Astrocyte (in vitro differentiated cells and primary cell): ENCODE results near the gene GJC1. TPM values are rescaled to one million over a fixed set of nuclear protein-coding genes. Genes with fewer than 3 reads are reported as not detected.

ENCODE experiments used
- DNase-seq: peaks from one replicate; pipeline ENCODE4 v3.0.0-alpha.2; 2010; ENCODE audit warnings: low read depth
- FAIRE-seq: peaks from 2 replicates; lab custom pipeline; 2011; peaks lifted over from hg19 to GRCh38; lab: Jason Lieb, UNC
- H2AFZ ChIP-seq: 2 replicates; pipeline ENCODE4 v1.6.0; 2012; ENCODE audit warnings: low read depth, low read length, inconsistent platforms
- H3K27ac ChIP-seq: 2 replicates; pipeline ENCODE4 v1.5.1; 2011; ENCODE audit warnings: low read depth, low read length, inconsistent platforms
- H3K27me3 ChIP-seq: 2 replicates; pipeline ENCODE4 v1.6.0; 2011; ENCODE audit warnings: low read length, inconsistent platforms; ENCODE audit not compliant: insufficient read depth
- H3K36me3 ChIP-seq: 2 replicates; pipeline ENCODE4 v1.5.1; 2011; ENCODE audit warnings: low read length, inconsistent platforms; ENCODE audit not compliant: insufficient read depth
- H3K4me1 ChIP-seq: 2 replicates; pipeline ENCODE4 v1.5.1; 2011; ENCODE audit warnings: low read length, inconsistent platforms; ENCODE audit not compliant: insufficient read depth
- H3K4me2 ChIP-seq: 2 replicates; pipeline ENCODE4 v1.6.0; 2012; ENCODE audit warnings: low read length, inconsistent platforms
- H3K4me3 ChIP-seq: 2 replicates; pipeline ENCODE4 v1.5.1; 2011; ENCODE audit warnings: low read depth, mild to moderate bottlenecking, low read length, inconsistent platforms; ENCODE audit not compliant: insufficient read depth
- H3K79me2 ChIP-seq: 2 replicates; pipeline ENCODE4 v1.6.0; 2012; ENCODE audit warnings: mild to moderate bottlenecking, low read length, inconsistent platforms; ENCODE audit not compliant: insufficient read depth
- H3K9ac ChIP-seq: 2 replicates; pipeline ENCODE4 v1.6.0; 2012; ENCODE audit warnings: mild to moderate bottlenecking, low read length, inconsistent platforms
- H3K9me3 ChIP-seq: 2 replicates; pipeline ENCODE4 v1.5.1; 2012; ENCODE audit warnings: low read depth, mild to moderate bottlenecking, low read length, inconsistent platforms; ENCODE audit not compliant: insufficient read depth
- H4K20me1 ChIP-seq: 2 replicates; pipeline ENCODE4 v1.6.0; 2012; ENCODE audit warnings: low read length, inconsistent platforms; ENCODE audit not compliant: insufficient read depth
- H3K27ac Mint-ChIP-seq: one replicate; pipeline ENCODE4 v1.8.0; 2021; ENCODE audit warnings: mild to moderate bottlenecking, mixed read lengths; ENCODE audit not compliant: unreplicated experiment
- H3K27me3 Mint-ChIP-seq: one replicate; pipeline ENCODE4 v1.8.0; 2021; ENCODE audit warnings: low read depth, mixed read lengths; ENCODE audit not compliant: unreplicated experiment
- H3K36me3 Mint-ChIP-seq: one replicate; pipeline ENCODE4 v1.8.0; 2021; ENCODE audit warnings: low read depth, mixed read lengths; ENCODE audit not compliant: unreplicated experiment
- H3K4me1 Mint-ChIP-seq: one replicate; pipeline ENCODE4 v1.8.0; 2021; ENCODE audit warnings: low read depth, mixed read lengths; ENCODE audit not compliant: unreplicated experiment
- H3K4me3 Mint-ChIP-seq: one replicate; pipeline ENCODE4 v1.8.0; 2021; ENCODE audit warnings: mild to moderate bottlenecking, moderate library complexity, mixed read lengths; ENCODE audit not compliant: unreplicated experiment
- H3K9me3 Mint-ChIP-seq: one replicate; pipeline ENCODE4 v1.8.0; 2021; ENCODE audit warnings: mild to moderate bottlenecking, mixed read lengths; ENCODE audit not compliant: unreplicated experiment
- EZH2 ChIP-seq: IDR thresholded peaks from 2 replicates; pipeline ENCODE4 v1.6.1; 2012; ENCODE audit warnings: mild to moderate bottlenecking, low read length, inconsistent platforms; ENCODE audit not compliant: insufficient read depth
- total RNA-seq: library from RNA; stranded (reverse); gene quantifications from 2 replicates; pipeline ENCODE4 v1.2.1, GENCODE V29; 2021
- TF ChIP-seq, protein P1 (sequence below): IDR thresholded peaks from 2 replicates; pipeline ENCODE4 v1.5.1; 2011; ENCODE audit warnings: low read depth, mild to moderate bottlenecking, inconsistent platforms, low read length, moderate library complexity; ENCODE audit not compliant: insufficient read depth

Gene GJC1
- total RNA-seq, 1 donor from 2014 or later = 38.4 TPM

DNA sequence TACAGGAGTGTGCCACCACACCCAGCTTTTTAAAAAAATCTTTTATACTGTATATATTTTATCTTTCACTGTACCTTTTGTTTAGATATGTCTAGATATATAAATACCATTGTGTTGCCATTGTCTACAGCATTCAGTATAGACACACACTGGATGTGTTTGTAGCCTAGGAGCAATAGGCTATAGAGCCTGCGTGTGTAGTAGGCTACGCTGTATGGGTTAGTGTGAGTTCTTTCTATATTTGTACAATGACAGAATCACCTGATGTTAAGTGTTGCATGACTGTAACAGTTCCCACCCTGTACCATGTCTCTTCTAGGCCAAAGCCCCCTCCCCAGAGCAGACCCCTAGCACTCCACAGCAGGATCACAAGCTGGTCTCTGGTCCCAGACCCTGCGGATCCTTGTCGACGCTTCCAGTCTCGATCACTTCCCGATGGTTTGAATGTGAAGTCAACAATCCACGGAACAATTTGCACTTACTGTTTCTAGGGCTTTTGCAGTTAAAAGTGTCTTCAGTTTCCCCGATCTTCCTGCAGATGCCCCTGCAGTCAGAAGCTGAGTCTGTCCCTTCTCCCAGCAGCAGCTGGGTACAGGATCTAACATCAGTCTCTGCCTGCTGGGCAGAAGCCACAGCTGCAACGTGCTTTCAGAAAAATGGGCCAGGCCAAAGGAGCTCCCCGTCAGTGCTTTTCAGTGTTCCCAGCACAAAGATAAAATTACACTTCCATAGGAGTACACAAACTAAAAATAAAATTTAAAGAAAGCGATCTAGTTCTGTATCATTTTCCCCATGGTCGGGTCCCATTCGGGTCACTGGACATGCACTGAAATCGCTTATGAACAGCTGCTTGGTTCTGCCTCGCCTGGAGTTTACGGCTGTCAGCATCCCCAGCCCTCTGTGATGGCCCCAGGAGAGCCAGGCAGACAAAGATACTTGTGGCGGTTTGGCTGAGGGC lies 35.9 kb downstream of the GJC1 start:
- no peaks in the 10 kb centered on the region for H3K27me3 ChIP-seq
- peaks cover 35% of the 10 kb centered on the region for H3K4me1 ChIP-seq
- peak overlapping the region; percentile 52 for H3K4me2 ChIP-seq
- peak overlapping the region; percentile 95 for H3K27ac ChIP-seq
- H3K4me3 Mint-ChIP-seq = no peak overlapping the region
- peak overlapping the region; percentile 76 for H3K9ac ChIP-seq
- H2AFZ ChIP-seq = peak overlapping the region; percentile 19
- no peaks in the 10 kb centered on the region for H3K9me3 ChIP-seq
- no peak for FAIRE-seq
- no peaks in the 10 kb centered on the region for H3K27me3 Mint-ChIP-seq
- H3K79me2 ChIP-seq = no peaks in the 10 kb centered on the region
- DNase-seq = no peak
- peak overlapping the region; percentile 84 for H3K27ac Mint-ChIP-seq
- no peak overlapping the region for H3K4me3 ChIP-seq
- H4K20me1 ChIP-seq = no peaks in the 10 kb centered on the region
- no peaks in the 10 kb centered on the region for H3K9me3 Mint-ChIP-seq
- no peak for TF ChIP-seq EZH2
- TF ChIP-seq, protein P1, sequence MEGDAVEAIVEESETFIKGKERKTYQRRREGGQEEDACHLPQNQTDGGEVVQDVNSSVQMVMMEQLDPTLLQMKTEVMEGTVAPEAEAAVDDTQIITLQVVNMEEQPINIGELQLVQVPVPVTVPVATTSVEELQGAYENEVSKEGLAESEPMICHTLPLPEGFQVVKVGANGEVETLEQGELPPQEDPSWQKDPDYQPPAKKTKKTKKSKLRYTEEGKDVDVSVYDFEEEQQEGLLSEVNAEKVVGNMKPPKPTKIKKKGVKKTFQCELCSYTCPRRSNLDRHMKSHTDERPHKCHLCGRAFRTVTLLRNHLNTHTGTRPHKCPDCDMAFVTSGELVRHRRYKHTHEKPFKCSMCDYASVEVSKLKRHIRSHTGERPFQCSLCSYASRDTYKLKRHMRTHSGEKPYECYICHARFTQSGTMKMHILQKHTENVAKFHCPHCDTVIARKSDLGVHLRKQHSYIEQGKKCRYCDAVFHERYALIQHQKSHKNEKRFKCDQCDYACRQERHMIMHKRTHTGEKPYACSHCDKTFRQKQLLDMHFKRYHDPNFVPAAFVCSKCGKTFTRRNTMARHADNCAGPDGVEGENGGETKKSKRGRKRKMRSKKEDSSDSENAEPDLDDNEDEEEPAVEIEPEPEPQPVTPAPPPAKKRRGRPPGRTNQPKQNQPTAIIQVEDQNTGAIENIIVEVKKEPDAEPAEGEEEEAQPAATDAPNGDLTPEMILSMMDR = no peak
- H3K36me3 Mint-ChIP-seq = peaks cover 4% of the 10 kb centered on the region
- peaks cover 3% of the 10 kb centered on the region for H3K36me3 ChIP-seq
- H3K4me1 Mint-ChIP-seq = peaks cover 32% of the 10 kb centered on the region

DNA sequence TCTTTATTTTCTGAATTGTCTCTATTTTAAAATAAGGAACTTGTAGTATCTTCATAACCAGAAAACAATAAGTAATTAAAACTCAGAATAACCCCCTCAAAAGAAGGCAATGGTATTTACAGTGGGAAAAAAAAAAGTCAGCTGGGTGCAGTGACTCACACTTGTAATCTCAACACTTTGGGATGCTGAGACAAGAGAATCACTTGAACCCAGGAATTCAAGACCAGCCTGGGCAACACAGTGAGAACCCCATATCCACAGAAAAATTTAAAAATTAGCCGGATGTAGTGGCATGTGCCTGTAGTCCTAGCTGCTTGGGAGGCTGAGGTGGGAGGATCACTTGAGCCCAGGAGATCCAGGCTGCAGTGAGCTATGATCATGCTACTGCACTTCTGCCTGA lies 37.8 kb downstream of the GJC1 start:
- DNase-seq (peak; percentile 65), FAIRE-seq (no peak)
- Histone ChIP-seq H3K27ac (peak overlapping the region; percentile 44), H3K27me3 (no peaks in the 10 kb centered on the region), H4K20me1 (no peaks in the 10 kb centered on the region), H3K79me2 (no peaks in the 10 kb centered on the region), H3K9me3 (no peaks in the 10 kb centered on the region), H3K36me3 (no peaks in the 10 kb centered on the region), H3K4me3 (no peak overlapping the region), H3K4me1 (peaks cover 30% of the 10 kb centered on the region), H3K4me2 (no peak overlapping the region), H2AFZ (no peak overlapping the region), H3K9ac (no peak overlapping the region)
- peak overlapping the region; percentile 69 for H3K27ac Mint-ChIP-seq
- no peaks in the 10 kb centered on the region for H3K9me3 Mint-ChIP-seq
- peaks cover 24% of the 10 kb centered on the region for H3K4me1 Mint-ChIP-seq
- TF ChIP-seq, protein P1 = no peak
- TF ChIP-seq EZH2 = no peak
- no peak overlapping the region for H3K4me3 Mint-ChIP-seq
- peaks cover 3% of the 10 kb centered on the region for H3K27me3 Mint-ChIP-seq
- H3K36me3 Mint-ChIP-seq = peaks cover 4% of the 10 kb centered on the region

DNA sequence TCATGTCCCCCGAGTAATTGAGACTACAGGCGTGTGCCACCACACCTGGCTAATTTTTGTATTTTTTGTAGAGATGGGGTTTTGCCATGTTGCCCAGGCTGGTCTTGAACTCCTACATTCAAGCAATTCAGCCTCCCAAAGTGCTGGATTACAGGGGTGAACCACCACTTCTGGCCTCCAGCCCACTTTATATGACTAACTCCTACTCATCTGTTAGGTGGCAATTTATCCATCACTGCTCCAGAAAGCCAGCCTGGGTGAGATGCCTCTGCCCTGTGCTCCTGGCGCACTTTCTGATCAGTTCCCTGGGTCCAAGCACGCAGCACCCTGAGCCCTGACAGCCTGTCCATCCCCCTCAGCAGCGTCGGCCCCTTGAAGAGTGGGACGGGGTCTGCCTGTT lies 41.9 kb downstream of the GJC1 start:
- Mint-ChIP-seq H3K27me3 (peaks cover 8% of the 10 kb centered on the region), H3K27ac (no peak overlapping the region), H3K9me3 (no peaks in the 10 kb centered on the region), H3K36me3 (no peaks in the 10 kb centered on the region), H3K4me1 (peaks cover 4% of the 10 kb centered on the region), H3K4me3 (no peak overlapping the region)
- Histone ChIP-seq H2AFZ (no peak overlapping the region), H3K4me3 (no peak overlapping the region), H3K4me1 (peaks cover 7% of the 10 kb centered on the region), H3K36me3 (no peaks in the 10 kb centered on the region), H3K79me2 (no peaks in the 10 kb centered on the region), H3K9ac (no peak overlapping the region), H3K27me3 (no peaks in the 10 kb centered on the region), H4K20me1 (no peaks in the 10 kb centered on the region), H3K27ac (no peak overlapping the region), H3K9me3 (no peaks in the 10 kb centered on the region), H3K4me2 (no peak overlapping the region)
- TF ChIP-seq, protein P1 = no peak
- DNase-seq (no peak), FAIRE-seq (no peak)
